BJ (cell line): ENCODE results near the gene KCNAB1. TPM values are rescaled to one million over a fixed set of nuclear protein-coding genes. Genes with fewer than 3 reads are reported as not detected.

Experiments used
- CTCF ChIA-PET: fragments of 350-600 bp; formaldehyde crosslinking; extraction: SDS; loops from one replicate; lab custom pipeline; 2021; ENCODE audit warnings: antibody characterized with exemption, inconsistent platforms; lab: Yijun Ruan, JAX
- POLR2A ChIA-PET: fragments of 300-600 bp; sonication (Branson Sonifier 250); formaldehyde crosslinking; extraction: SDS; loops from one replicate; lab custom pipeline; 2021; ENCODE audit warnings: antibody characterized with exemption; lab: Charles Lee
- DNase-seq: peaks from one replicate; pipeline ENCODE4 v3.0.0-alpha.2; 2011; ENCODE audit warnings: low read depth
- H3K27me3 ChIP-seq: 2 replicates; pipeline ENCODE4 v1.6.0; 2011; ENCODE audit warnings: low read length; ENCODE audit not compliant: control insufficient read depth, insufficient read depth
- H3K36me3 ChIP-seq: 2 replicates; pipeline ENCODE4 v1.5.1; 2011; ENCODE audit warnings: low read length; ENCODE audit not compliant: control insufficient read depth, insufficient read depth
- H3K4me3 ChIP-seq: 2 replicates; pipeline ENCODE4 v1.5.1; 2011; ENCODE audit warnings: low read depth, mild to moderate bottlenecking, control low read depth, low read length
- CTCF ChIP-seq: IDR thresholded peaks from 2 replicates; pipeline ENCODE4 v1.5.1; 2011; ENCODE audit warnings: low read depth, mild to moderate bottlenecking, control low read depth, inconsistent platforms, low read length, moderate library complexity; ENCODE audit not compliant: insufficient read depth
- polyA plus RNA-seq: library from polyadenylated mRNA; depleted of rRNA; stranded (reverse); fragments of >200 nt; gene quantifications from 2 replicates; pipeline ENCODE4 v1.2.3, GENCODE V29; 2011

KCNAB1 gene
- polyA plus RNA-seq, 1 experiment, result not detected

GRCh38 chr3:156298014-156298413 lies 177.6 kb downstream of the KCNAB1 start:
- no peak for DNase-seq
- TF ChIP-seq CTCF, result no peak
- Histone ChIP-seq H3K36me3 (no peaks in the 10 kb centered on the region), H3K4me3 (no peak overlapping the region), H3K27me3 (no peaks in the 10 kb centered on the region)
- ChIA-PET CTCF (no interaction called here), POLR2A (no interaction called here)

GRCh38 chr3:156298938-156299337 lies 178.6 kb downstream of the KCNAB1 start:
- CTCF ChIA-PET, result no interaction called here
- POLR2A ChIA-PET, result no interaction called here
- Histone ChIP-seq H3K27me3 (no peaks in the 10 kb centered on the region), H3K4me3 (no peak overlapping the region), H3K36me3 (no peaks in the 10 kb centered on the region)
- no peak for DNase-seq
- no peak for TF ChIP-seq CTCF

GRCh38 chr3:156299569-156299968 lies 179.2 kb downstream of the KCNAB1 start:
- CTCF ChIA-PET, result no interaction called here
- POLR2A ChIA-PET, result no interaction called here
- TF ChIP-seq CTCF, result no peak
- Histone ChIP-seq H3K36me3 (no peaks in the 10 kb centered on the region), H3K4me3 (no peak overlapping the region), H3K27me3 (no peaks in the 10 kb centered on the region)
- DNase-seq, result no peak

GRCh38 chr3:156300371-156300770 lies 180.0 kb downstream of the KCNAB1 start:
- Histone ChIP-seq H3K36me3 (no peaks in the 10 kb centered on the region), H3K27me3 (no peaks in the 10 kb centered on the region), H3K4me3 (no peak overlapping the region)
- POLR2A ChIA-PET, result no interaction called here
- CTCF ChIA-PET, result no interaction called here
- TF ChIP-seq CTCF, result no peak
- DNase-seq, result no peak

GRCh38 chr3:156300929-156301840 lies 180.8 kb downstream of the KCNAB1 start:
- Histone ChIP-seq H3K4me3 (no peak overlapping the region), H3K27me3 (no peaks in the 10 kb centered on the region), H3K36me3 (no peaks in the 10 kb centered on the region)
- POLR2A ChIA-PET, result no interaction called here
- TF ChIP-seq CTCF, result no peak
- no peak for DNase-seq
- CTCF ChIA-PET, result no interaction called here
